HEK293 (cell line): ENCODE measurements around the gene GIPC1.
"Not testable (repeated sequence)": the region's sequence is repeated elsewhere in the genome, so short reads cannot be mapped to it uniquely, and the experiment has no call there.

ENCODE experiments used
- CTCF ChIA-PET: fragments of 350-600 bp; formaldehyde crosslinking; extraction: SDS; loops from one replicate; lab custom pipeline; 2021; ENCODE audit warnings: antibody characterized with exemption; lab: Yijun Ruan, JAX
- POLR2A ChIA-PET: fragments of 300-600 bp; formaldehyde crosslinking; extraction: SDS; loops from one replicate; lab custom pipeline; 2020; ENCODE audit warnings: antibody characterized with exemption, inconsistent platforms; lab: Yijun Ruan, JAX
- H3K27ac ChIP-seq: fragments of 200-500 bp; sonication (Bioruptor generic); 2 replicates; pipeline ENCODE4 v1.5.1; 2014; ENCODE audit warnings: low read depth, low read length, control low read depth, inconsistent platforms; ENCODE audit errors: extremely low read depth
- H3K36me3 ChIP-seq, 2 experiments: fragments of 200-500 bp in 1 of 2; sonication (Bioruptor generic) in 1 of 2; 1 replicate in 1 of 2; 2 replicates in 1 of 2; pipeline ENCODE4 v1.5.1; 2014 to 2017; ENCODE audit warnings: inconsistent platforms in 2 of 2, low read length in 2 of 2; ENCODE audit not compliant: control insufficient read depth in 2 of 2, insufficient read depth in 1 of 2
- H3K4me1 ChIP-seq: fragments of 200-500 bp; sonication (Bioruptor generic); 2 replicates; pipeline ENCODE4 v1.5.1; 2014; ENCODE audit warnings: mild to moderate bottlenecking, low read length, inconsistent platforms; ENCODE audit not compliant: control insufficient read depth, insufficient read depth
- H3K4me3 ChIP-seq: 2 replicates; pipeline ENCODE4 v1.5.1; 2011; ENCODE audit warnings: low read depth, mild to moderate bottlenecking, control low read depth, low read length, moderate library complexity
- H3K9me3 ChIP-seq: fragments of 200-500 bp; sonication (Bioruptor generic); 2 replicates; pipeline ENCODE4 v1.5.1; 2014; ENCODE audit warnings: low read depth, low read length, inconsistent platforms; ENCODE audit not compliant: control insufficient read depth, insufficient read depth
- BCL11B ChIP-seq: fragments of 450-650 bp; formaldehyde crosslinking; IDR thresholded peaks from 2 replicates; pipeline ENCODE4 v1.5.1; 2016; ENCODE audit warnings: low read depth, missing biosample characterization, missing genetic modification characterization
- REPIN1 ChIP-seq: fragments of 450-650 bp; formaldehyde crosslinking; IDR thresholded peaks from 2 replicates; pipeline ENCODE4 v1.5.1; 2017; ENCODE audit warnings: missing biosample characterization, missing genetic modification characterization, low read depth
- TRIM28 ChIP-seq: IDR thresholded peaks from 2 replicates; pipeline ENCODE4 v1.6.1; 2011; ENCODE audit warnings: low read length, control low read depth, borderline replicate concordance
- ZNF133 ChIP-seq: fragments of 450-650 bp; formaldehyde crosslinking; IDR thresholded peaks from 2 replicates; pipeline ENCODE4 v1.5.1; 2016; ENCODE audit warnings: missing biosample characterization, missing genetic modification characterization
- ZNF155 ChIP-seq: fragments of 450-650 bp; formaldehyde crosslinking; IDR thresholded peaks from 2 replicates; pipeline ENCODE4 v1.5.1; 2016; ENCODE audit warnings: missing biosample characterization, missing genetic modification characterization
- ZNF214 ChIP-seq: fragments of 450-650 bp; formaldehyde crosslinking; IDR thresholded peaks from 2 replicates; pipeline ENCODE4 v1.5.1; 2017; ENCODE audit warnings: missing biosample characterization, mild to moderate bottlenecking, missing genetic modification characterization, borderline replicate concordance
- ZNF292 ChIP-seq: fragments of 450-650 bp; formaldehyde crosslinking; IDR thresholded peaks from 2 replicates; pipeline ENCODE4 v1.5.1; 2016; ENCODE audit warnings: low read depth, missing biosample characterization, missing genetic modification characterization, borderline replicate concordance
- ZNF561 ChIP-seq: fragments of 450-650 bp; IDR thresholded peaks from 2 replicates; pipeline ENCODE4 v1.5.1; 2018; ENCODE audit warnings: missing biosample characterization, missing genetic modification characterization, borderline replicate concordance
- ZXDB ChIP-seq: fragments of 450-650 bp; formaldehyde crosslinking; IDR thresholded peaks from 2 replicates; pipeline ENCODE4 v1.5.1; 2016; ENCODE audit warnings: missing biosample characterization, missing genetic modification characterization
- TF ChIP-seq, protein P1 (sequence below): fragments of 450-650 bp; formaldehyde crosslinking; IDR thresholded peaks from 2 replicates; pipeline ENCODE4 v1.5.1; 2016; ENCODE audit warnings: missing biosample characterization, missing genetic modification characterization
- TF ChIP-seq, protein P2 (sequence below): fragments of 450-650 bp; formaldehyde crosslinking; IDR thresholded peaks from 2 replicates; pipeline ENCODE4 v1.5.1; 2016; ENCODE audit warnings: missing biosample characterization, missing genetic modification characterization
- TF ChIP-seq, protein P3 (sequence below): fragments of 450-650 bp; formaldehyde crosslinking; IDR thresholded peaks from 2 replicates; pipeline ENCODE4 v1.5.1; 2016; ENCODE audit warnings: missing biosample characterization, missing genetic modification characterization
- TF ChIP-seq, protein P4 (sequence below): fragments of 450-650 bp; formaldehyde crosslinking; IDR thresholded peaks from 2 replicates; pipeline ENCODE4 v1.5.0; 2017; ENCODE audit warnings: missing biosample characterization, missing genetic modification characterization, borderline replicate concordance
- TF ChIP-seq, protein P5 (sequence below): fragments of 450-650 bp; formaldehyde crosslinking; IDR thresholded peaks from 2 replicates; pipeline ENCODE4 v1.5.1; 2017; ENCODE audit warnings: missing biosample characterization, missing genetic modification characterization

GIPC1 gene

DNA sequence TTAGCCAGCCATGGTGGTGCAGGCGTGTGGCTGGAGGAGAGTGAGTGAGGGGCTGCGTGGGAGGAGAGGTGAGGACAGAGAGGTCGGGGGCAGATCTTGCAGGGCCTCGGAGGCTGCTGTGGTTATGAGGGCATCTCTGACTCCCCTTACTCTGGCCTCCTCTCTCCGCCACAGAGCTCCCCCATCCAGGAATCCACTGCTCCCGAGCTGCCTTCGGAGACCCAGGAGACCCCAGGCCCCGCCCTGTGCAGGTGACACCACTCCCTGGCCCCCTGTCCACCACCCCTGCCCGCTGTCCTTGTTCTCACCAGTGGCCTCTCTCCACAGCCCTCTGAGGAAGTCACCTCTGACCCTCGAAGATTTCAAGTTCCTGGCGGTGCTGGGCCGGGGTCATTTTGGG is 28.5 kb downstream of the GIPC1 start (continued):
- TF ChIP-seq, protein P1, sequence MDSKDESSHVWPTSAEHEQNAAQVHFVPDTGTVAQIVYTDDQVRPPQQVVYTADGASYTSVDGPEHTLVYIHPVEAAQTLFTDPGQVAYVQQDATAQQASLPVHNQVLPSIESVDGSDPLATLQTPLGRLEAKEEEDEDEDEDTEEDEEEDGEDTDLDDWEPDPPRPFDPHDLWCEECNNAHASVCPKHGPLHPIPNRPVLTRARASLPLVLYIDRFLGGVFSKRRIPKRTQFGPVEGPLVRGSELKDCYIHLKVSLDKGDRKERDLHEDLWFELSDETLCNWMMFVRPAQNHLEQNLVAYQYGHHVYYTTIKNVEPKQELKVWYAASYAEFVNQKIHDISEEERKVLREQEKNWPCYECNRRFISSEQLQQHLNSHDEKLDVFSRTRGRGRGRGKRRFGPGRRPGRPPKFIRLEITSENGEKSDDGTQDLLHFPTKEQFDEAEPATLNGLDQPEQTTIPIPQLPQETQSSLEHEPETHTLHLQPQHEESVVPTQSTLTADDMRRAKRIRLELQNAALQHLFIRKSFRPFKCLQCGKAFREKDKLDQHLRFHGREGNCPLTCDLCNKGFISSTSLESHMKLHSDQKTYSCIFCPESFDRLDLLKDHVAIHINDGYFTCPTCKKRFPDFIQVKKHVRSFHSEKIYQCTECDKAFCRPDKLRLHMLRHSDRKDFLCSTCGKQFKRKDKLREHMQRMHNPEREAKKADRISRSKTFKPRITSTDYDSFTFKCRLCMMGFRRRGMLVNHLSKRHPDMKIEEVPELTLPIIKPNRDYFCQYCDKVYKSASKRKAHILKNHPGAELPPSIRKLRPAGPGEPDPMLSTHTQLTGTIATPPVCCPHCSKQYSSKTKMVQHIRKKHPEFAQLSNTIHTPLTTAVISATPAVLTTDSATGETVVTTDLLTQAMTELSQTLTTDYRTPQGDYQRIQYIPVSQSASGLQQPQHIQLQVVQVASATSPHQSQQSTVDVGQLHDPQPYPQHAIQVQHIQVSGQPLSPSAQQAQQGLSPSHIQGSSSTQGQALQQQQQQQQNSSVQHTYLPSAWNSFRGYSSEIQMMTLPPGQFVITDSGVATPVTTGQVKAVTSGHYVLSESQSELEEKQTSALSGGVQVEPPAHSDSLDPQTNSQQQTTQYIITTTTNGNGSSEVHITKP, result no peak
- no peak for TF ChIP-seq BCL11B (tag by site-specific recombination)
- no peak for TF ChIP-seq ZNF133 (tag by site-specific recombination)
- TF ChIP-seq, protein P2, sequence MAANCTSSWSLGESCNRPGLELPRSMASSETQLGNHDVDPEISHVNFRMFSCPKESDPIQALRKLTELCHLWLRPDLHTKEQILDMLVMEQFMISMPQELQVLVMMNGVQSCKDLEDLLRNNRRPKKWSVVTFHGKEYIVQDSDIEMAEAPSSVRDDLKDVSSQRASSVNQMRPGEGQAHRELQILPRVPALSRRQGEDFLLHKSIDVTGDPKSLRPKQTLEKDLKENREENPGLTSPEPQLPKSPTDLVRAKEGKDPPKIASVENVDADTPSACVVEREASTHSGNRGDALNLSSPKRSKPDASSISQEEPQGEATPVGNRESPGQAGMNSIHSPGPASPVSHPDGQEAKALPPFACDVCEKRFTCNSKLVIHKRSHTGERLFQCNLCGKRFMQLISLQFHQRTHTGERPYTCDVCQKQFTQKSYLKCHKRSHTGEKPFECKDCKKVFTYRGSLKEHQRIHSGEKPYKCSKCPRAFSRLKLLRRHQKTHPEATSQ (tag by site-specific recombination), result no peak
- TF ChIP-seq ZNF561, result no peak
- no peak for TF ChIP-seq ZXDB (tag by site-specific recombination)
- TF ChIP-seq ZNF292 (tag by site-specific recombination), result no peak
- TF ChIP-seq, protein P3, sequence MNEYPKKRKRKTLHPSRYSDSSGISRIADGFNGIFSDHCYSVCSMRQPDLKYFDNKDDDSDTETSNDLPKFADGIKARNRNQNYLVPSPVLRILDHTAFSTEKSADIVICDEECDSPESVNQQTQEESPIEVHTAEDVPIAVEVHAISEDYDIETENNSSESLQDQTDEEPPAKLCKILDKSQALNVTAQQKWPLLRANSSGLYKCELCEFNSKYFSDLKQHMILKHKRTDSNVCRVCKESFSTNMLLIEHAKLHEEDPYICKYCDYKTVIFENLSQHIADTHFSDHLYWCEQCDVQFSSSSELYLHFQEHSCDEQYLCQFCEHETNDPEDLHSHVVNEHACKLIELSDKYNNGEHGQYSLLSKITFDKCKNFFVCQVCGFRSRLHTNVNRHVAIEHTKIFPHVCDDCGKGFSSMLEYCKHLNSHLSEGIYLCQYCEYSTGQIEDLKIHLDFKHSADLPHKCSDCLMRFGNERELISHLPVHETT (tag by site-specific recombination), result no peak
- no peak for TF ChIP-seq TRIM28
- TF ChIP-seq ZNF155, result no peak
- TF ChIP-seq, all 188 proteins: peak for 0

DNA sequence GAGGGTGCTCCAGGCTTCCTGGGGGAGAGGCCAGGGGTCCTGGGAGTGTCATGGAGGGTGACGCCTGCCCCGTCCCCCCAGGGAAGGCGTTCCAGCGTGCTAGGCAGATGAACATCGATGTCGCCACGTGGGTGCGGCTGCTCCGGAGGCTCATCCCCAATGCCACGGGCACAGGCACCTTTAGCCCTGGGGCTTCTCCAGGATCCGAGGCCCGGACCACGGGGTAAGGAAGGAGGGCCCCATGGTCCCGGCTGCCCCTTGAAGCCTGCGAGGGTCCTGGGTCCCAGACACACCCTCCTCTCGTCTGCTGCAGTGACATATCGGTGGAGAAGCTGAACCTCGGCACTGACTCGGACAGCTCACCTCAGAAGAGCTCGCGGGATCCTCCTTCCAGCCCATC is 32.2 kb downstream of the GIPC1 start:
- H3K27ac ChIP-seq, result no peak overlapping the region
- H3K4me3 ChIP-seq, result no peak overlapping the region
- peaks cover 31 to 67% of the 10 kb centered on the region in 2 experiments; a peak in 2 of 3 replicates for H3K36me3 ChIP-seq
- no peaks in the 10 kb centered on the region for H3K4me1 ChIP-seq
- no peaks in the 10 kb centered on the region for H3K9me3 ChIP-seq
- CTCF ChIA-PET, result interaction anchor here (0.6 to 0.7 kb wide), 2 partner anchors 15 to 17 kb away, joined by 3 read pairs; no protein-coding TSS in a partner anchor
- POLR2A ChIA-PET, result interaction anchor here (0.6 kb wide), 1 partner anchor 72 kb away, joined by 4 read pairs; no protein-coding TSS in a partner anchor
- TF ChIP-seq, protein P4, sequence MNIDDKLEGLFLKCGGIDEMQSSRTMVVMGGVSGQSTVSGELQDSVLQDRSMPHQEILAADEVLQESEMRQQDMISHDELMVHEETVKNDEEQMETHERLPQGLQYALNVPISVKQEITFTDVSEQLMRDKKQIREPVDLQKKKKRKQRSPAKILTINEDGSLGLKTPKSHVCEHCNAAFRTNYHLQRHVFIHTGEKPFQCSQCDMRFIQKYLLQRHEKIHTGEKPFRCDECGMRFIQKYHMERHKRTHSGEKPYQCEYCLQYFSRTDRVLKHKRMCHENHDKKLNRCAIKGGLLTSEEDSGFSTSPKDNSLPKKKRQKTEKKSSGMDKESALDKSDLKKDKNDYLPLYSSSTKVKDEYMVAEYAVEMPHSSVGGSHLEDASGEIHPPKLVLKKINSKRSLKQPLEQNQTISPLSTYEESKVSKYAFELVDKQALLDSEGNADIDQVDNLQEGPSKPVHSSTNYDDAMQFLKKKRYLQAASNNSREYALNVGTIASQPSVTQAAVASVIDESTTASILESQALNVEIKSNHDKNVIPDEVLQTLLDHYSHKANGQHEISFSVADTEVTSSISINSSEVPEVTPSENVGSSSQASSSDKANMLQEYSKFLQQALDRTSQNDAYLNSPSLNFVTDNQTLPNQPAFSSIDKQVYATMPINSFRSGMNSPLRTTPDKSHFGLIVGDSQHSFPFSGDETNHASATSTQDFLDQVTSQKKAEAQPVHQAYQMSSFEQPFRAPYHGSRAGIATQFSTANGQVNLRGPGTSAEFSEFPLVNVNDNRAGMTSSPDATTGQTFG (tag by site-specific recombination), result no peak
- TF ChIP-seq, protein P5, sequence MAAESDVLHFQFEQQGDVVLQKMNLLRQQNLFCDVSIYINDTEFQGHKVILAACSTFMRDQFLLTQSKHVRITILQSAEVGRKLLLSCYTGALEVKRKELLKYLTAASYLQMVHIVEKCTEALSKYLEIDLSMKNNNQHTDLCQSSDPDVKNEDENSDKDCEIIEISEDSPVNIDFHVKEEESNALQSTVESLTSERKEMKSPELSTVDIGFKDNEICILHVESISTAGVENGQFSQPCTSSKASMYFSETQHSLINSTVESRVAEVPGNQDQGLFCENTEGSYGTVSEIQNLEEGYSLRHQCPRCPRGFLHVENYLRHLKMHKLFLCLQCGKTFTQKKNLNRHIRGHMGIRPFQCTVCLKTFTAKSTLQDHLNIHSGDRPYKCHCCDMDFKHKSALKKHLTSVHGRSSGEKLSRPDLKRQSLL (tag by site-specific recombination), result no peak
- TF ChIP-seq, protein P1, result no peak
- TF ChIP-seq ZNF214 (tag by site-specific recombination) (no peak), REPIN1 (tag by site-specific recombination) (no peak)

DNA sequence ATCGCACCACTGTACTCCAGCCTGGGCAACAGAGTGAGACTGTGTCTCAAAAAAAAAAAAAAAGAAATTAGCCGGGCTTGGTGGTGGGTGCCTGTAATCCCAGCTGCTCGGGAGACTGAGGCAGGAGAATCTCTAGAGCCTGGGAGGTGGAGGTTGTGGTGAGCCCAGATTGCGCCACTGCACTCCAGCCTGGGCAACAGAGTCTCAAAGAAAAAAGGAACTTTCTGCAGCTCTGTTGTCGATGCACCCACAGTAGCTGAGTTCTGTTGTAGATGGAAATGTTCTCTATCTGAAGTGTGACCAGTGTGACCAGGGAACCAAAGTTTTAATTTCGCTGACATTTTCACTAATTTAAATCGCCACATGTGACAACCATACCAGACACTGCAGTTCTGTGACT is 33.5 kb downstream of the GIPC1 start:
- CTCF ChIA-PET, result interaction anchor here (0.9 to 1.0 kb wide), 2 partner anchors 18 to 245 kb away, joined by 3 to 4 read pairs; no protein-coding TSS in a partner anchor
- H3K27ac ChIP-seq, result not testable (repeated sequence)

More for the DNA sequence above, 33.5 kb downstream of the GIPC1 start:
- H3K4me3 ChIP-seq, POLR2A ChIA-PET, H3K9me3 ChIP-seq, H3K4me1 ChIP-seq: not testable (repeated sequence)
- H3K36me3 ChIP-seq, result peaks cover 31 to 66% of the 10 kb centered on the region in 2 experiments; a peak in 2 of 3 replicates
